Measurements from ENCODE around the gene EIF5A2.
A peak's percentile ranks its signal among the peaks of the same experiment; 100 is the strongest.

The EIF5A2 gene

GRCh38 chr3:170868577-170869238 is 39.7 kb downstream of the EIF5A2 start:
- no peaks in the 10 kb centered on the region for H3K27me3 ChIP-seq (ENCODE audit: low read depth, low read length)
- H3K4me1 ChIP-seq (ENCODE audit: control insufficient read depth in 1 of 2, insufficient read depth in 2 of 2, low read length in 2 of 2) = peaks cover 12 to 15% of the 10 kb centered on the region in 2 donors
- peaks cover 28 to 29% of the 10 kb centered on the region in 2 donors for H3K36me3 ChIP-seq (ENCODE audit: control insufficient read depth in 1 of 2, insufficient read depth in 2 of 2, low read length in 2 of 2)
- peak overlapping the region; percentile 97 for H3K27ac ChIP-seq (ENCODE audit: low read length)
- H3K4me3 ChIP-seq (ENCODE audit: low read depth in 1 of 2, low read length in 2 of 2) = peak overlapping the region; percentile 80 to 99
- H3K9me3 ChIP-seq (ENCODE audit: control insufficient read depth in 1 of 2, low read length in 2 of 2) = no peaks in the 10 kb centered on the region

GRCh38 chr3:170867143-170867937 is 41.1 kb downstream of the EIF5A2 start:
- Histone ChIP-seq H3K27ac (ENCODE audit: low read length) (no peak overlapping the region), H3K9me3 (ENCODE audit: control insufficient read depth in 1 of 2, low read length in 2 of 2) (no peaks in the 10 kb centered on the region), H3K4me1 (ENCODE audit: control insufficient read depth in 1 of 2, insufficient read depth in 2 of 2, low read length in 2 of 2) (peaks cover 12 to 15% of the 10 kb centered on the region in 2 donors), H3K36me3 (ENCODE audit: control insufficient read depth in 1 of 2, insufficient read depth in 2 of 2, low read length in 2 of 2) (peaks cover 28 to 29% of the 10 kb centered on the region in 2 donors), H3K4me3 (ENCODE audit: low read depth in 1 of 2, low read length in 2 of 2) (peak overlapping the region in 1 of 2 donors; percentile 12), H3K27me3 (ENCODE audit: low read depth, low read length) (no peaks in the 10 kb centered on the region)

GRCh38 chr3:170866499-170866898 is 41.9 kb downstream of the EIF5A2 start:
- Histone ChIP-seq H3K36me3 (ENCODE audit: control insufficient read depth in 1 of 2, insufficient read depth in 2 of 2, low read length in 2 of 2) (peaks cover 28 to 29% of the 10 kb centered on the region in 2 donors), H3K27me3 (ENCODE audit: low read depth, low read length) (no peaks in the 10 kb centered on the region), H3K4me1 (ENCODE audit: control insufficient read depth in 1 of 2, insufficient read depth in 2 of 2, low read length in 2 of 2) (peaks cover 12 to 15% of the 10 kb centered on the region in 2 donors), H3K4me3 (ENCODE audit: low read depth in 1 of 2, low read length in 2 of 2) (no peak overlapping the region), H3K27ac (ENCODE audit: low read length) (no peak overlapping the region), H3K9me3 (ENCODE audit: control insufficient read depth in 1 of 2, low read length in 2 of 2) (no peaks in the 10 kb centered on the region)

DNA sequence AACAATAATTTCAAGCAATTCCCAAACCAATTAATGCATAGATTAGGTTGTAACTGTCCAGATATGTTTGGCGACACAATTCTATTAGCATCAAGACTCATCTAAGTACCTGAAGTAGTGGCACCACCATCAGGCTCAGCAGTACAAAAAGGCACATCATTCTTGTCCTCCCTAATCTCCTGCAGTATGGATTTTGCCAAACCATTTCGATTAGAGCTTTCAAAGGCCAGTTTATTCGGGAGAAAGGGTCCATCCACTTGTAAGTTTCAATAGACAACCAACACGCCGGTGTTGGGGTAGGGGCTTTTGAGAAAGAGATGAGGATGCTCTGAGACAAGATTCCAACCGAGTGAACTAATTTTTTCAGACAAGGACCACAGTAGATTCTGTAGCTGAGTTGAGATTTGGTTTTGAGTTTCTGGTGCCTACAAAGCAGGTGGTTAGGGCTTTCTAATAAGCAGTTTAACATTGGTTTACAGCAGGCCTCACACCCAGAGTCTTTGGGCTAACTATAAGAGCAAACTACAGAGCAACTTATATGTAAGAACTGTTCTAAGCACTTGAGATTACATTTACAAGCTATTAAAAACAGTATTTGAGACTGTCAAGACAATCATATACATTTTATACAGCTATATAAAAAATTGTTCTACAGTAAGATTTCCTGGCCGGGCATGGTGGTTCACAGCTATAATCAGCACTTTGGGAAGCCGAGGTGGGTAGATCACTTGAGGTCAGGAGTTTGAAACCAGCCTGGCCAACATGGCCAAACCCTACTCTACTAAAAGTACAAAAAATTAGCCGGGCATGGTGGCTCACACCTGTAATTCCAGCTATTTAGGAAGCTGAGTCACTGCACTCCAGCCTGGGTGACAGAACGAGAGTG is 43.0 kb downstream of the EIF5A2 start:
- no peaks in the 10 kb centered on the region for H3K9me3 ChIP-seq (ENCODE audit: control insufficient read depth in 1 of 2, low read length in 2 of 2)
- H3K4me3 ChIP-seq (ENCODE audit: low read depth in 1 of 2, low read length in 2 of 2) = no peak overlapping the region

GRCh38 chr3:170864525-170865208 is 43.8 kb downstream of the EIF5A2 start:
- peaks cover 12 to 15% of the 10 kb centered on the region in 2 donors for H3K4me1 ChIP-seq (ENCODE audit: control insufficient read depth in 1 of 2, insufficient read depth in 2 of 2, low read length in 2 of 2)
- H3K27me3 ChIP-seq (ENCODE audit: low read depth, low read length) = no peaks in the 10 kb centered on the region
- H3K36me3 ChIP-seq (ENCODE audit: control insufficient read depth in 1 of 2, insufficient read depth in 2 of 2, low read length in 2 of 2) = peaks cover 28 to 29% of the 10 kb centered on the region in 2 donors
- H3K4me3 ChIP-seq (ENCODE audit: low read depth in 1 of 2, low read length in 2 of 2) = no peak overlapping the region
- H3K27ac ChIP-seq (ENCODE audit: low read length) = no peak overlapping the region
- H3K9me3 ChIP-seq (ENCODE audit: control insufficient read depth in 1 of 2, low read length in 2 of 2) = no peaks in the 10 kb centered on the region

More for the DNA sequence above, 43.0 kb downstream of the EIF5A2 start:
- no peaks in the 10 kb centered on the region for H3K27me3 ChIP-seq (ENCODE audit: low read depth, low read length)
- peaks cover 12 to 15% of the 10 kb centered on the region in 2 donors for H3K4me1 ChIP-seq (ENCODE audit: control insufficient read depth in 1 of 2, insufficient read depth in 2 of 2, low read length in 2 of 2)
- H3K27ac ChIP-seq (ENCODE audit: low read length) = no peak overlapping the region
- H3K36me3 ChIP-seq (ENCODE audit: control insufficient read depth in 1 of 2, insufficient read depth in 2 of 2, low read length in 2 of 2) = peaks cover 28 to 29% of the 10 kb centered on the region in 2 donors

DNA sequence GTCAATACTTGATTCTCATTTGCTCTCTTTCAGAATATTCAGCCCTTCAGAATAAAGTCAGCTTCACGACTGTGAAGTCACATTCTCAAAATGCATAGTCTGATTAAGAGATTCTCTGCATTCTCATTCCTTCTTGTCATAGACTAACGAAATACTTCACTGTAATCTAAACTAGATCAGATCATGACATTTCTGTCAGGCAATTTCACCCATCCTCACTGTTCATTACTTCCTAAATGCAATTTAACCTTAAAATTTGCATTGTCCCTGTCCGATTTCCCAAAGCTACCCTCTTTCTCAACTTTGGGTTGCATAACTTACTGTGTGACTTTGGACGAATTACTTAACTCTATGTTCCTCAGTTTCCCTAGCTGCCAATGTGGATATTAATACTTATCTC is 44.6 kb downstream of the EIF5A2 start:
- peaks cover 28 to 29% of the 10 kb centered on the region in 2 donors for H3K36me3 ChIP-seq (ENCODE audit: control insufficient read depth in 1 of 2, insufficient read depth in 2 of 2, low read length in 2 of 2)
- H3K27me3 ChIP-seq (ENCODE audit: low read depth, low read length) = no peaks in the 10 kb centered on the region
- H3K9me3 ChIP-seq (ENCODE audit: control insufficient read depth in 1 of 2, low read length in 2 of 2) = no peaks in the 10 kb centered on the region
- H3K27ac ChIP-seq (ENCODE audit: low read length) = no peak overlapping the region
- H3K4me3 ChIP-seq (ENCODE audit: low read depth in 1 of 2, low read length in 2 of 2) = no peak overlapping the region
- peaks cover 11 to 12% of the 10 kb centered on the region in 2 donors for H3K4me1 ChIP-seq (ENCODE audit: control insufficient read depth in 1 of 2, insufficient read depth in 2 of 2, low read length in 2 of 2)

GRCh38 chr3:170862618-170863374 is 45.6 kb downstream of the EIF5A2 start:
- Histone ChIP-seq H3K36me3 (ENCODE audit: control insufficient read depth in 1 of 2, insufficient read depth in 2 of 2, low read length in 2 of 2) (peaks cover 26 to 27% of the 10 kb centered on the region in 2 donors), H3K27me3 (ENCODE audit: low read depth, low read length) (no peaks in the 10 kb centered on the region), H3K27ac (ENCODE audit: low read length) (no peak overlapping the region), H3K4me1 (ENCODE audit: control insufficient read depth in 1 of 2, insufficient read depth in 2 of 2, low read length in 2 of 2) (peaks cover 9% of the 10 kb centered on the region in 2 donors), H3K4me3 (ENCODE audit: low read depth in 1 of 2, low read length in 2 of 2) (no peak overlapping the region), H3K9me3 (ENCODE audit: control insufficient read depth in 1 of 2, low read length in 2 of 2) (no peaks in the 10 kb centered on the region)

DNA sequence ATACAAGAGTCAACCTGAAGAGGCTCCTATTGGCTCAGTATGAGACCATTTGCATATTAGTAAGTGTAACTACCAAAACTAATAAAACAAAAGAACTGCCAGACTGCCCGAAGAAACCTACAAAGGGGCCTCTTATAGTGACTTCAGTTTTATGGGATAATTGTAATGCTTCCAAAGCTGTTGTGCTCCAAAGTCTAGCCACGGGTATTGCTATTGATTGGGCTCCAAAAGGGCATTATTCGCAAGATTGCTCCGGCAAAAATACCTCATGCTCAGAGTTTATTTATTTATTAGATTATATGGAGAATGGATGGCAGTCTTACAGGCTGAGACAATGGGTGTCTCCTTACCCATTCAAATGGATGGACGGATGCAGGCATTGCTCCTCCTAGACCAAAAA is 49.8 kb downstream of the EIF5A2 start:
- Histone ChIP-seq H3K9me3 (ENCODE audit: control insufficient read depth in 1 of 2, low read length in 2 of 2) (no peaks in the 10 kb centered on the region), H3K4me1 (ENCODE audit: control insufficient read depth in 1 of 2, insufficient read depth in 2 of 2, low read length in 2 of 2) (no peaks in the 10 kb centered on the region), H3K27me3 (ENCODE audit: low read depth, low read length) (no peaks in the 10 kb centered on the region), H3K36me3 (ENCODE audit: control insufficient read depth in 1 of 2, insufficient read depth in 2 of 2, low read length in 2 of 2) (no peaks in the 10 kb centered on the region), H3K4me3 (ENCODE audit: low read depth in 1 of 2, low read length in 2 of 2) (no peak overlapping the region), H3K27ac (ENCODE audit: low read length) (no peak overlapping the region)

DNA sequence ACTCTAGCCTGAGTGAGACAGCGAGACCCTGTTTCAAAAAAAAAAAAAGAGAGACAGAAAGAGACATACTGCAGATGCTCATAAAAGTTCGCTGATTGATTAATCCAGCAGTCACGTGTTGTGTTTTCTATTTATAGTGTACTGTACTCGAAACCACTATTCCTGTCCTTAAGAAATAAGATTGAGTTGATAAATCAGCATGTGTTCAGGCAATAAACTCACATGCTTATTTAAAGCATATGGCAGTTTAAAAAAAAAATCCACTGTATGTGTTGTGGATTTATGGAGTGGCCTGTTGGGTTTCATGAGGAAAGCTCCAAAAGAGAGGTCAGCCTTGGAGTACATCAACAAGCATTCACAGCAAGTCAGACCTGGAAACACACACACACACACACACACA is 56.1 kb downstream of the EIF5A2 start:
- no peaks in the 10 kb centered on the region for H3K36me3 ChIP-seq (ENCODE audit: control insufficient read depth in 1 of 2, insufficient read depth in 2 of 2, low read length in 2 of 2)
- H3K4me1 ChIP-seq (ENCODE audit: control insufficient read depth in 1 of 2, insufficient read depth in 2 of 2, low read length in 2 of 2) = no peaks in the 10 kb centered on the region
- no peak overlapping the region for H3K27ac ChIP-seq (ENCODE audit: low read length)
- H3K9me3 ChIP-seq (ENCODE audit: control insufficient read depth in 1 of 2, low read length in 2 of 2) = no peaks in the 10 kb centered on the region
- no peaks in the 10 kb centered on the region for H3K27me3 ChIP-seq (ENCODE audit: low read depth, low read length)
- no peak overlapping the region for H3K4me3 ChIP-seq (ENCODE audit: low read depth in 1 of 2, low read length in 2 of 2)

GRCh38 chr3:170848292-170848917 is 60.0 kb downstream of the EIF5A2 start:
- Histone ChIP-seq H3K36me3 (ENCODE audit: control insufficient read depth in 1 of 2, insufficient read depth in 2 of 2, low read length in 2 of 2) (no peaks in the 10 kb centered on the region), H3K4me1 (ENCODE audit: control insufficient read depth in 1 of 2, insufficient read depth in 2 of 2, low read length in 2 of 2) (no peaks in the 10 kb centered on the region), H3K4me3 (ENCODE audit: low read depth in 1 of 2, low read length in 2 of 2) (no peak overlapping the region), H3K27me3 (ENCODE audit: low read depth, low read length) (no peaks in the 10 kb centered on the region), H3K9me3 (ENCODE audit: control insufficient read depth in 1 of 2, low read length in 2 of 2) (peaks cover 0 to 6% of the 10 kb centered on the region in 2 donors), H3K27ac (ENCODE audit: low read length) (no peak overlapping the region)
